ENCODE results near the gene SLMAP.

SLMAP gene

DNA sequence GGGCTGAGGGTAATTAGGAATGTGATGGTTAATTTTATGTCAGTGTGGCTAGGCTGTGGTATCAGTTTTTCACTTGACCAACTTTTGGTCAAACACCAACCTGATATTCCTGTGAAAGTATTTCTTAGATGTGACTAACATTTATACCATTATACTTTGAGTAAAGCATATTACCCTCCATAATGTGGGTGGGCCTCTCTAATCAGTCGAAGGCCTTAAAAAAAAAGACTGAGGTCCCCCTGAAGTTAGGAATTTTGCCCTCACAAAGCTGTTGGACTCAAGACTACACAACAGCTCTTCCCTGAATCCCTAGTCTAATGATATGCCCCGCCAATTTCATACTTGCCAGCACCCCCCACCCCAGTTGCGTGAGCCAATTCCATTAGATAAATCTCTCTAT is 12.5 kb downstream of the SLMAP start:
- TF ChIP-seq, protein P1, sequence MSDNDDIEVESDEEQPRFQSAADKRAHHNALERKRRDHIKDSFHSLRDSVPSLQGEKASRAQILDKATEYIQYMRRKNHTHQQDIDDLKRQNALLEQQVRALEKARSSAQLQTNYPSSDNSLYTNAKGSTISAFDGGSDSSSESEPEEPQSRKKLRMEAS (IDR thresholded peaks at IDR 0.05) = no peak
- TF ChIP-seq TEAD4 (IDR thresholded peaks at IDR 0.05) (no peak), TAF1 (IDR thresholded peaks at IDR 0.05; ENCODE audit: low read depth) (no peak), RAD21 (IDR thresholded peaks at IDR 0.05; ENCODE audit: low read depth) (no peak), FOXM1 (IDR thresholded peaks at IDR 0.05; ENCODE audit: borderline replicate concordance, low read depth) (no peak), NFIC (IDR thresholded peaks at IDR 0.05) (no peak), EP300 (IDR thresholded peaks at IDR 0.05; ENCODE audit: borderline replicate concordance) (no peak), EGR1 (IDR thresholded peaks at IDR 0.05) (no peak)
- TF ChIP-seq, protein P2, sequence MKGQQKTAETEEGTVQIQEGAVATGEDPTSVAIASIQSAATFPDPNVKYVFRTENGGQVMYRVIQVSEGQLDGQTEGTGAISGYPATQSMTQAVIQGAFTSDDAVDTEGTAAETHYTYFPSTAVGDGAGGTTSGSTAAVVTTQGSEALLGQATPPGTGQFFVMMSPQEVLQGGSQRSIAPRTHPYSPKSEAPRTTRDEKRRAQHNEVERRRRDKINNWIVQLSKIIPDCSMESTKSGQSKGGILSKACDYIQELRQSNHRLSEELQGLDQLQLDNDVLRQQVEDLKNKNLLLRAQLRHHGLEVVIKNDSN (IDR thresholded peaks at IDR 0.05) = no peak
- TF ChIP-seq, protein P3, sequence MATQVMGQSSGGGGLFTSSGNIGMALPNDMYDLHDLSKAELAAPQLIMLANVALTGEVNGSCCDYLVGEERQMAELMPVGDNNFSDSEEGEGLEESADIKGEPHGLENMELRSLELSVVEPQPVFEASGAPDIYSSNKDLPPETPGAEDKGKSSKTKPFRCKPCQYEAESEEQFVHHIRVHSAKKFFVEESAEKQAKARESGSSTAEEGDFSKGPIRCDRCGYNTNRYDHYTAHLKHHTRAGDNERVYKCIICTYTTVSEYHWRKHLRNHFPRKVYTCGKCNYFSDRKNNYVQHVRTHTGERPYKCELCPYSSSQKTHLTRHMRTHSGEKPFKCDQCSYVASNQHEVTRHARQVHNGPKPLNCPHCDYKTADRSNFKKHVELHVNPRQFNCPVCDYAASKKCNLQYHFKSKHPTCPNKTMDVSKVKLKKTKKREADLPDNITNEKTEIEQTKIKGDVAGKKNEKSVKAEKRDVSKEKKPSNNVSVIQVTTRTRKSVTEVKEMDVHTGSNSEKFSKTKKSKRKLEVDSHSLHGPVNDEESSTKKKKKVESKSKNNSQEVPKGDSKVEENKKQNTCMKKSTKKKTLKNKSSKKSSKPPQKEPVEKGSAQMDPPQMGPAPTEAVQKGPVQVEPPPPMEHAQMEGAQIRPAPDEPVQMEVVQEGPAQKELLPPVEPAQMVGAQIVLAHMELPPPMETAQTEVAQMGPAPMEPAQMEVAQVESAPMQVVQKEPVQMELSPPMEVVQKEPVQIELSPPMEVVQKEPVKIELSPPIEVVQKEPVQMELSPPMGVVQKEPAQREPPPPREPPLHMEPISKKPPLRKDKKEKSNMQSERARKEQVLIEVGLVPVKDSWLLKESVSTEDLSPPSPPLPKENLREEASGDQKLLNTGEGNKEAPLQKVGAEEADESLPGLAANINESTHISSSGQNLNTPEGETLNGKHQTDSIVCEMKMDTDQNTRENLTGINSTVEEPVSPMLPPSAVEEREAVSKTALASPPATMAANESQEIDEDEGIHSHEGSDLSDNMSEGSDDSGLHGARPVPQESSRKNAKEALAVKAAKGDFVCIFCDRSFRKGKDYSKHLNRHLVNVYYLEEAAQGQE (IDR thresholded peaks at IDR 0.05; ENCODE audit: low read depth) = no peak

DNA sequence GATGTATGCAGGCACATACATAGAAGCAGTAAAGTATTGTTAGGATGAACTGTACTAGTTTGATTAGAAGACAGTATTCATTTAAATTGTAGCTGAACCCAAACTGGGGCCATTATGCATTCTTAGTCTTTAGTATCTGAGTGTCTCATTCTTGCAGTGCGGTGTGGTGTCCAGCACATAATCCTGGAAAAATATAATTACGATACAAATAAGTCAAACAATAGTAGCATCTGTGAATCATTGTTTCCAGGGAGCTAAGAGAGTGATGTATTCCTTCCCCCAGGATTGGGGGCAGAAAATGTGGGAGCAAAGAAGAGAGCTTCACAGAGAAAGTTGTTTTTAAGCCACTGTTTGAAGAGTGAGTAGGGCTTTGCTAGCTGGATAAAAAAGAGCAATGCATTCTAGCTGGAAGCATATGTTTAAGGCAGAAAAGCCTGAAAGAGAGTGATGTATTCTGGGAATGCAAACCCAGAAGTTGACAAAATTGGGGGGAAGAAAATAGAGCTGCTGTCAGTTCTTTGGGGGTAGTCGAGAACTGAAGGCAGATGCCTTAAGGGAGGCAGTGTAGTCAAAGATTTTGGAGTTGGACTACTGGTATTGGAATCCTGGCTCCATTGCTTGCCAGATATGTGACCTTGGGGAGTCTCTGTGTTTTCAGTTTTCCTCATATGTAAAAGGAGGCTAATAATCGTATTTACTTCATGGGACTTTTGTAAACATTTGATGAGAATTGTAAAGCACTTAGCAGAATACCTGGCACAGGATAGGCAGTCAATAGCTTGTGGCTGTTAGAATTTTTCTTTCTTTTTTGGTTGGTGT is 14.1 kb downstream of the SLMAP start:
- TF ChIP-seq, protein P1 (IDR thresholded peaks at IDR 0.05) = no peak
- TF ChIP-seq TAF1 (IDR thresholded peaks at IDR 0.05; ENCODE audit: low read depth) (no peak), EGR1 (IDR thresholded peaks at IDR 0.05) (no peak), EP300 (IDR thresholded peaks at IDR 0.05; ENCODE audit: borderline replicate concordance) (no peak), RAD21 (IDR thresholded peaks at IDR 0.05; ENCODE audit: low read depth) (no peak), CREB1 (IDR thresholded peaks at IDR 0.05; ENCODE audit: low read depth) (no peak), CEBPB (IDR thresholded peaks at IDR 0.05) (no peak), TEAD4 (IDR thresholded peaks at IDR 0.05) (no peak), ZBTB7A (IDR thresholded peaks at IDR 0.05; ENCODE audit: low read depth) (no peak), FOXM1 (IDR thresholded peaks at IDR 0.05; ENCODE audit: borderline replicate concordance, low read depth) (no peak), YY1 (IDR thresholded peaks at IDR 0.05; ENCODE audit: low read depth) (no peak), TCF12 (IDR thresholded peaks at IDR 0.05; ENCODE audit: low read depth) (no peak), NFIC (IDR thresholded peaks at IDR 0.05) (no peak)
- TF ChIP-seq, protein P2 (IDR thresholded peaks at IDR 0.05) = no peak
- TF ChIP-seq, protein P3 (IDR thresholded peaks at IDR 0.05; ENCODE audit: low read depth) = no peak

DNA sequence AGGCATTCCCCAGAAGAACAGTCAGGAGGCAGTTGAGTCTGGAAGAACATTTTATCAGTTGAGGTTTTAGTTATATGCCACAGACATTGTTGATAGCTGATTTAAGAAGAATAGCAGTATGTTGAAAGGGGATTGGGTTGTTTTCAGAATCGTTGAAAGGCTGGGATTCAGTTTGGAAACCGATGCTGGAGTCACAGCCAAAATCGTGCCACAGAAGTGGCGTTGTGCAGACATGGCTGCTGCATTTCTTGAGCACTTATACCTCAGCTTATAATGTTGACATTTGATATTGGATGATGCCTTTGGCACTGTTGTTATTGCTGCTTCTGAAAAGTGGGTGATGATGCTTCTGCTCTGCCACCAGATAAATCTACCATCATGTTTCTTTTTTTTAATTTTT is 16.1 kb downstream of the SLMAP start:
- TF ChIP-seq CREB1 (IDR thresholded peaks at IDR 0.05; ENCODE audit: low read depth) (no peak), ZBTB7A (IDR thresholded peaks at IDR 0.05; ENCODE audit: low read depth) (no peak), NFIC (IDR thresholded peaks at IDR 0.05) (no peak), EP300 (IDR thresholded peaks at IDR 0.05; ENCODE audit: borderline replicate concordance) (no peak), TCF12 (IDR thresholded peaks at IDR 0.05; ENCODE audit: low read depth) (no peak)

DNA sequence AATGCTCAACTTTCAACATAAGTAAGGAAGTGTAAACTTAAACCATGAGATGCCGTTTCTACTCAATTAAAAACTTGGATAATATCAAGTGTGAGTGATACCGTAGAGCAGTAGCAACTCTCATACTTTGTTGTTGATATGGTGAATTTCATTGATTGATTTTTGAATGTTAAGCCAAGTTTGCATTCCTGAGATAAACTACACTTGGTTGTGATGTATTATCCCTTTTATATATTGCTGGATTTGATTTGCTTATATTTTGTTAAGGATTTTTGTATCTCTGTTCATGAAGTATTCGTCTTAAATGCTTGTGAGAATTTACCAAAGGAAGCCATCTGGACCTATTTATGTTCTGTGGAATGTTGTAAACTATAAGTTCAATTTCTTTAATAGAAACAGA is 21.7 kb downstream of the SLMAP start:
- TF ChIP-seq, protein P1 (IDR thresholded peaks at IDR 0.05) = no peak

DNA sequence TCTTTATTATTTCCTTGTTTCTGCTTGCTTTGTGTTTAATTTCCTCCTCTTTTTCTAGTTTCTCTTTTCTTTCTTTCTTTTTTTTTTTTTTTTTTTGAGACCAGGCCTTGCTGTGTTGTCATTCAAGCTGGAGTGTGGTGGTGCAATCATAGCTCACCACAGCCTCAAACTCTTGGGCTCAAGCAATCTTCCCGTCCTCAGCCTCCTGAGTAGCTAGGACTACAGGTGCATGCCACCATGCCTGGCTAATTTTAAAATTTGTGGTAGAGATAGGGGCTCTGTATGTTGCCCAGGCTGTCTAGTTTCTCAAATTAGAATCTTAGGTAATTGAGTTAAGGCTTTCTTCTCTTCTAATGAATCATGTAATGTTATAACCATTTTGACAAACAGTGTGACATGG is 22.4 kb downstream of the SLMAP start:
- no peak for TF ChIP-seq TEAD4 (IDR thresholded peaks at IDR 0.05)
- TF ChIP-seq EGR1 (IDR thresholded peaks at IDR 0.05) = no peak
- TF ChIP-seq EP300 (IDR thresholded peaks at IDR 0.05; ENCODE audit: borderline replicate concordance) = no peak
- no peak for TF ChIP-seq CEBPB (IDR thresholded peaks at IDR 0.05)
- TF ChIP-seq, protein P1 (IDR thresholded peaks at IDR 0.05) = no peak
- no peak for TF ChIP-seq TCF12 (IDR thresholded peaks at IDR 0.05; ENCODE audit: low read depth)
- no peak for TF ChIP-seq TAF1 (IDR thresholded peaks at IDR 0.05; ENCODE audit: low read depth)
- no peak for TF ChIP-seq CREB1 (IDR thresholded peaks at IDR 0.05; ENCODE audit: low read depth)
- no peak for TF ChIP-seq ZBTB7A (IDR thresholded peaks at IDR 0.05; ENCODE audit: low read depth)
- TF ChIP-seq FOXM1 (IDR thresholded peaks at IDR 0.05; ENCODE audit: borderline replicate concordance, low read depth) = no peak
- no peak for TF ChIP-seq RAD21 (IDR thresholded peaks at IDR 0.05; ENCODE audit: low read depth)
- TF ChIP-seq, protein P3 (IDR thresholded peaks at IDR 0.05; ENCODE audit: low read depth) = no peak
- TF ChIP-seq, protein P2 (IDR thresholded peaks at IDR 0.05) = no peak
- TF ChIP-seq YY1 (IDR thresholded peaks at IDR 0.05; ENCODE audit: low read depth) = no peak
- no peak for TF ChIP-seq NFIC (IDR thresholded peaks at IDR 0.05)
